Neural cell (in vitro differentiated cells): ENCODE data around the gene IMPG1. TPM values are rescaled to one million over a fixed set of nuclear protein-coding genes. Genes with fewer than 3 reads are reported as not detected.

Experiments used
- H2AFZ ChIP-seq: fragments of 200-600, 300-800 bp; sonication (generic), shearing (Covaris generic); 2 replicates; pipeline ENCODE4 v1.6.0; 2014; ENCODE audit warnings: low read depth, mild to moderate bottlenecking, antibody characterized with exemption, low read length, moderate library complexity
- H3F3A ChIP-seq: fragments of 200-600 bp; shearing (Covaris generic); 2 replicates; pipeline ENCODE4 v1.6.1; 2016; ENCODE audit warnings: mild to moderate bottlenecking, moderate library complexity, mixed read lengths, antibody characterized with exemption, low read length; ENCODE audit not compliant: insufficient read depth, poor library complexity, severe bottlenecking
- H3K27ac ChIP-seq: fragments of 200-600, 300-800 bp; sonication (generic), shearing (Covaris generic); 2 replicates; pipeline ENCODE4 v1.5.1; 2014; ENCODE audit warnings: mild to moderate bottlenecking, low read length, moderate library complexity
- H3K27me3 ChIP-seq: fragments of 300-800, 200-600 bp; sonication (generic), shearing (Covaris generic); 2 replicates; pipeline ENCODE4 v1.6.0; 2014; ENCODE audit warnings: mild to moderate bottlenecking, low read depth, low read length, moderate library complexity; ENCODE audit not compliant: insufficient read depth
- H3K36me3 ChIP-seq: fragments of 300-800, 200-600 bp; sonication (generic), shearing (Covaris generic); 2 replicates; pipeline ENCODE4 v1.5.1; 2014; ENCODE audit warnings: mild to moderate bottlenecking, antibody characterized with exemption, low read length, moderate library complexity; ENCODE audit not compliant: insufficient read depth
- H3K4me2 ChIP-seq: fragments of 300-800, 200-600 bp; sonication (generic), shearing (Covaris generic); 2 replicates; pipeline ENCODE4 v1.6.0; 2014; ENCODE audit warnings: mild to moderate bottlenecking, low read length
- H3K4me3 ChIP-seq: fragments of 300-800, 200-600 bp; sonication (generic), shearing (Covaris generic); 2 replicates; pipeline ENCODE4 v1.5.1; 2014; ENCODE audit warnings: mild to moderate bottlenecking, low read length, moderate library complexity
- H3K79me2 ChIP-seq: fragments of 200-600 bp; shearing (Covaris generic); replicated peaks from 2 replicates; pipeline ENCODE4 v1.6.0; 2014; ENCODE audit warnings: mild to moderate bottlenecking, low read length, moderate library complexity; ENCODE audit not compliant: insufficient read depth
- H3K9ac ChIP-seq: fragments of 300-800, 200-600 bp; sonication (generic), shearing (Covaris generic); 2 replicates; pipeline ENCODE4 v1.6.1; 2016; ENCODE audit warnings: mild to moderate bottlenecking, low read length, mixed read lengths
- H3K9me2 ChIP-seq: fragments of 200-600 bp; shearing (Covaris generic); 2 replicates; pipeline ENCODE4 v1.6.1; 2016; ENCODE audit warnings: mild to moderate bottlenecking, low read length, mixed read lengths; ENCODE audit not compliant: insufficient read depth
- H3K9me3 ChIP-seq: fragments of 200-600, 300-800 bp; sonication (generic), shearing (Covaris generic); 2 replicates; pipeline ENCODE4 v1.6.1; 2016; ENCODE audit warnings: mild to moderate bottlenecking, mixed run types, low read length, moderate library complexity, mixed read lengths
- H4K20me1 ChIP-seq: fragments of 200-600 bp; shearing (Covaris generic); 2 replicates; pipeline ENCODE4 v1.6.1; 2016; ENCODE audit warnings: mild to moderate bottlenecking, mixed run types; ENCODE audit not compliant: insufficient read depth
- CTCF ChIP-seq: fragments of 450-650 bp; IDR thresholded peaks from 2 replicates; pipeline ENCODE4 v1.5.1; 2014; ENCODE audit warnings: antibody characterized with exemption, mild to moderate bottlenecking, moderate library complexity; ENCODE audit not compliant: poor library complexity, severe bottlenecking
- EP300 ChIP-seq: fragments of 450-650 bp; conservative IDR thresholded peaks from 2 replicates; pipeline ENCODE4 v1.6.1; 2014; ENCODE audit warnings: antibody characterized with exemption, mild to moderate bottlenecking, moderate library complexity; ENCODE audit not compliant: poor library complexity, severe bottlenecking
- EZH2 ChIP-seq: fragments of 200-600, 300-800 bp; shearing (Covaris generic), sonication (generic); IDR thresholded peaks from 2 replicates; pipeline ENCODE4 v1.6.1; 2014; ENCODE audit warnings: antibody characterized with exemption, low read length, borderline replicate concordance, mild to moderate bottlenecking; ENCODE audit not compliant: insufficient read depth, poor library complexity, severe bottlenecking
- MXI1 ChIP-seq: fragments of 450-650 bp; conservative IDR thresholded peaks from 2 replicates; pipeline ENCODE4 v1.6.1; 2014; ENCODE audit warnings: antibody characterized with exemption, mild to moderate bottlenecking; ENCODE audit not compliant: poor library complexity, severe bottlenecking
- POLR2AphosphoS5 ChIP-seq: IDR thresholded peaks from 2 replicates; pipeline ENCODE4 v1.6.1; 2012
- RAD21 ChIP-seq: fragments of 450-650 bp; conservative IDR thresholded peaks from 2 replicates; pipeline ENCODE4 v1.6.1; 2014; ENCODE audit warnings: antibody characterized with exemption, mild to moderate bottlenecking, moderate library complexity
- REST ChIP-seq: IDR thresholded peaks from 2 replicates; pipeline ENCODE4 v1.6.1; 2012; ENCODE audit warnings: borderline replicate concordance
- SMC3 ChIP-seq: fragments of 450-650 bp; conservative IDR thresholded peaks from 2 replicates; pipeline ENCODE4 v1.6.1; 2014; ENCODE audit warnings: antibody characterized with exemption, mild to moderate bottlenecking, moderate library complexity; ENCODE audit not compliant: poor library complexity
- TAF1 ChIP-seq: IDR thresholded peaks from 2 replicates; pipeline ENCODE4 v1.6.1; 2012; ENCODE audit warnings: low read depth
- polyA plus RNA-seq: library from polyadenylated mRNA; depleted of rRNA; stranded (reverse); fragments of >200 nt; gene quantifications from 2 replicates; pipeline ENCODE4 v1.2.3, GENCODE V29; 2014

The IMPG1 gene
- polyA plus RNA-seq, 1 donor from 2014 or later, result not detected

GRCh38 chr6:76014626-76015530 is 57.6 kb downstream of the IMPG1 start:
- no peak overlapping the region for H3K4me2 ChIP-seq
- TF ChIP-seq RAD21 (no peak), TAF1 (no peak), EZH2 (no peak), SMC3 (no peak), MXI1 (no peak), CTCF (no peak)
- no peaks in the 10 kb centered on the region for H3K79me2 ChIP-seq
- no peak overlapping the region for H3K9ac ChIP-seq
- H3K36me3 ChIP-seq, result no peaks in the 10 kb centered on the region
- H3F3A ChIP-seq, result no peaks in the 10 kb centered on the region
- H3K4me3 ChIP-seq, result no peak overlapping the region
- no peaks in the 10 kb centered on the region for H3K27me3 ChIP-seq
- no peak overlapping the region for H3K27ac ChIP-seq
- H4K20me1 ChIP-seq, result no peaks in the 10 kb centered on the region
- peaks cover 5% of the 10 kb centered on the region for H3K9me3 ChIP-seq
- no peak overlapping the region for H2AFZ ChIP-seq
- no peaks in the 10 kb centered on the region for H3K9me2 ChIP-seq

GRCh38 chr6:76004202-76004601 is 68.3 kb downstream of the IMPG1 start:
- H3K4me2 ChIP-seq, result no peak overlapping the region
- no peak overlapping the region for H3K27ac ChIP-seq
- no peaks in the 10 kb centered on the region for H3K79me2 ChIP-seq
- H3K9me2 ChIP-seq, result no peaks in the 10 kb centered on the region
- H3K36me3 ChIP-seq, result no peaks in the 10 kb centered on the region
- TF ChIP-seq EP300, result no peak
- TF ChIP-seq EZH2, result no peak
- no peak for TF ChIP-seq RAD21
- no peak for TF ChIP-seq REST
- no peak for TF ChIP-seq MXI1
- TF ChIP-seq POLR2AphosphoS5, result no peak
- no peak for TF ChIP-seq CTCF
- no peak for TF ChIP-seq SMC3
- TF ChIP-seq TAF1, result no peak
- H2AFZ ChIP-seq, result no peak overlapping the region
- no peak overlapping the region for H3K4me3 ChIP-seq
- no peaks in the 10 kb centered on the region for H3K27me3 ChIP-seq
- H3F3A ChIP-seq, result no peaks in the 10 kb centered on the region
- H3K9me3 ChIP-seq, result no peaks in the 10 kb centered on the region
- no peaks in the 10 kb centered on the region for H4K20me1 ChIP-seq
- no peak overlapping the region for H3K9ac ChIP-seq
